ENCODE measurements around the gene USP7.
"Not testable (repeated sequence)": the region's sequence is repeated elsewhere in the genome, so short reads cannot be mapped to it uniquely, and the experiment has no call there.

USP7 gene

DNA sequence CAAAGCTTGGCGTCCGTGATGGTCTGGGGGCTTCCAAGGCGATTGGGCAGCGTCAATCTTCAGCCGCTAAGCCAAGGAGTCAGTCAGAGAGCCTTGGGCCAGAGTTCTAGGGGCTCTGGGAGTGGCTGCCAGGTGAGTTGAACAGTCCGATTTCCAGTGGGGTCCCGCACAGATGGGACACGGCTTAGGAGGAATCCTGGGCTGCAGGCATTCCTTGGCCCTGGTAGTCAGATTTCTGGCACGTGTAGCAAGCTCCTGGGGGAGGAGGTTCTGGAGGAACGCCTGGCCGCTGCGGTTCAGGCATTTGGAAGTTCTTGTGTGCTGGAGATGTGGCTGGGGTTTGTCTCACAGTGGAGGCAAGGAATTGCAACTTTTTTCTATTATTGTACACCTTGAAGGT, 120.4 kb downstream of the USP7 start:
- not testable (repeated sequence) for DNase-seq (ENCODE audit: low read depth)

Measured in ELR (cell line).